ENCODE measurements around the gene FASN. TPM values are rescaled to one million over a fixed set of nuclear protein-coding genes. Genes with fewer than 3 reads are reported as not detected.

FASN gene
- total and polyA plus RNA-seq, 8 donors: 22.8 to 268 (median 81.6) TPM

- H3K4me1 ChIP-seq: peaks cover 32 to 63% (median 55%) of the 10 kb centered on the region in 4 donors
- no peaks in the 10 kb centered on the region for H3K9me3 ChIP-seq
- H3K4me3 ChIP-seq: no peak overlapping the region
- TF ChIP-seq CTCF (IDR thresholded peaks at IDR 0.05): no peak
- no peak for TF ChIP-seq POLR2AphosphoS5 (IDR thresholded peaks at IDR 0.05)
- no peak for TF ChIP-seq POLR2A (IDR thresholded peaks at IDR 0.05)
- no peak for TF ChIP-seq EP300 (IDR thresholded peaks at IDR 0.05)
- DNase-seq: no peak
- H3K36me3 ChIP-seq: peaks cover 0 to 15% (median 7%) of the 10 kb centered on the region in 4 donors
- intact Hi-C loops (cut with DNase I; ENCODE audit: low total_unique reads): no loop called here
- H3K27me3 ChIP-seq: peaks cover 0 to 14% (median 8%) of the 10 kb centered on the region in 3 donors
- no peak overlapping the region for H3K27ac ChIP-seq
- 81 to 92% (median 89%) methylated on average over 17 to 38 of the region's 38 CpGs for WGBS, 5 donors
Measured at GRCh38 chr17:82033359-82034085, 64.5 kb downstream of the FASN start.

GRCh38 chr17:82031885-82032627 is 66.0 kb downstream of the FASN start:
- TF ChIP-seq POLR2AphosphoS5 (IDR thresholded peaks at IDR 0.05) (no peak), CTCF (IDR thresholded peaks at IDR 0.05) (no peak), POLR2A (IDR thresholded peaks at IDR 0.05) (no peak), EP300 (IDR thresholded peaks at IDR 0.05) (no peak)
- Histone ChIP-seq H3K27ac (peak overlapping the region in 3 of 5 donors; percentile 3 to 81 (median 52)), H3K36me3 (peaks cover 0 to 21% (median 16%) of the 10 kb centered on the region in 4 donors), H3K4me1 (peaks cover 32 to 56% (median 45%) of the 10 kb centered on the region in 4 donors), H3K9me3 (no peaks in the 10 kb centered on the region), H3K4me3 (peak overlapping the region; percentile 29 to 71 (median 48)), H3K27me3 (peaks cover 0 to 14% (median 8%) of the 10 kb centered on the region in 3 donors)
- intact Hi-C loops (cut with DNase I; ENCODE audit: low total_unique reads): no loop called here
- DNase-seq: peak; percentile 74 to 83
- WGBS, 5 donors: 11 to 42% (median 11%) methylated on average over 4 to 57 of the region's 59 CpGs

- WGBS, 5 donors: 0% methylated on average over 12 to 87 of the region's 96 CpGs; no CpG with 5 or more reads in 2 of the 5 donors
Measured at GRCh38 chr17:82031303-82031884, 66.6 kb downstream of the FASN start, which contains the start of gene RAC3. Gene RAC3 (plus strand): TSS chr17:82031678. CDS start chr17:82031762, 84 bp downstream.

More at GRCh38 chr17:82031303-82031884, 66.6 kb downstream of the FASN start, which contains the start of gene RAC3:
- peak in 1 of 2 donors; percentile 83 for DNase-seq
- no peaks in the 10 kb centered on the region for H3K9me3 ChIP-seq
- H3K4me1 ChIP-seq: peaks cover 26 to 49% (median 38%) of the 10 kb centered on the region in 4 donors
- H3K36me3 ChIP-seq: peaks cover 0 to 25% (median 20%) of the 10 kb centered on the region in 4 donors
- intact Hi-C loops (cut with DNase I; ENCODE audit: low total_unique reads): no loop called here
- H3K4me3 ChIP-seq: peak within 1 kb of the TSS; percentile 45 to 71 (median 60)
- H3K27ac ChIP-seq: peak within 1 kb of the TSS; percentile 73 to 87 (median 81)
- TF ChIP-seq POLR2AphosphoS5 (IDR thresholded peaks at IDR 0.05) (no peak), CTCF (IDR thresholded peaks at IDR 0.05) (no peak), POLR2A (IDR thresholded peaks at IDR 0.05) (no peak), EP300 (IDR thresholded peaks at IDR 0.05) (no peak)
- H3K27me3 ChIP-seq: peaks cover 0 to 14% (median 8%) of the 10 kb centered on the region in 3 donors
